ENCODE results near the gene ENTR1. TPM values are rescaled to one million over a fixed set of nuclear protein-coding genes. Genes with fewer than 3 reads are reported as not detected.

ENTR1 gene
- total RNA-seq, 3 donors from 2014 or later: 23.7 to 54.4 (median 36.0) TPM

DNA sequence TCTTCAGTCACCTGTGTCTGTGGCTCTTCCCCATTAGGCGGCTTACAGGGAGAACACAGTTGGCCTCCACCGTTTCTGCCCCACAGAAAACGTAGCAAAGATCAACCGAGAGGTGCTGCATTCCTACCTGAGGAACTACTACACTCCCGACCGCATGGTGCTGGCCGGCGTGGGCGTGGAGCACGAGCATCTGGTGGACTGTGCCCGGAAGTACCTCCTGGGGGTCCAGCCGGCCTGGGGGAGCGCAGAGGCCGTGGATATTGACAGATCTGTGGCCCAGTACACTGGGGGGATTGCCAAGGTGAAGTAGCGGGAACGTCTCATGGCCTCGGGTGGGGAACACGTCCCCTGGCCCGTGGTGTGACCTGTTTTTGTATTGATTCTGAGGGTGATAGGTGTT lies 6.5 kb upstream of the ENTR1 start:
- H3K4me3 ChIP-seq: no peak overlapping the region
- DNase-seq (ENCODE audit: low spot score in 2 of 2): no peak
- TF ChIP-seq POLR2AphosphoS5 (IDR thresholded peaks at IDR 0.05) (no peak), POLR2A (IDR thresholded peaks at IDR 0.05) (no peak)
- TF ChIP-seq, protein P1, sequence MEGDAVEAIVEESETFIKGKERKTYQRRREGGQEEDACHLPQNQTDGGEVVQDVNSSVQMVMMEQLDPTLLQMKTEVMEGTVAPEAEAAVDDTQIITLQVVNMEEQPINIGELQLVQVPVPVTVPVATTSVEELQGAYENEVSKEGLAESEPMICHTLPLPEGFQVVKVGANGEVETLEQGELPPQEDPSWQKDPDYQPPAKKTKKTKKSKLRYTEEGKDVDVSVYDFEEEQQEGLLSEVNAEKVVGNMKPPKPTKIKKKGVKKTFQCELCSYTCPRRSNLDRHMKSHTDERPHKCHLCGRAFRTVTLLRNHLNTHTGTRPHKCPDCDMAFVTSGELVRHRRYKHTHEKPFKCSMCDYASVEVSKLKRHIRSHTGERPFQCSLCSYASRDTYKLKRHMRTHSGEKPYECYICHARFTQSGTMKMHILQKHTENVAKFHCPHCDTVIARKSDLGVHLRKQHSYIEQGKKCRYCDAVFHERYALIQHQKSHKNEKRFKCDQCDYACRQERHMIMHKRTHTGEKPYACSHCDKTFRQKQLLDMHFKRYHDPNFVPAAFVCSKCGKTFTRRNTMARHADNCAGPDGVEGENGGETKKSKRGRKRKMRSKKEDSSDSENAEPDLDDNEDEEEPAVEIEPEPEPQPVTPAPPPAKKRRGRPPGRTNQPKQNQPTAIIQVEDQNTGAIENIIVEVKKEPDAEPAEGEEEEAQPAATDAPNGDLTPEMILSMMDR (IDR thresholded peaks at IDR 0.05): no peak
- H3K36me3 ChIP-seq: peaks cover 21% of the 10 kb centered on the region
- no peaks in the 10 kb centered on the region for H3K27me3 ChIP-seq
- intact Hi-C loops (cut with DNase I; ENCODE audit: low total_unique reads): no loop called here
- no peak overlapping the region for H3K27ac ChIP-seq
- no peaks in the 10 kb centered on the region for H3K9me3 ChIP-seq
- peaks cover 0 to 2% of the 10 kb centered on the region in 2 donors for H3K4me1 ChIP-seq

DNA sequence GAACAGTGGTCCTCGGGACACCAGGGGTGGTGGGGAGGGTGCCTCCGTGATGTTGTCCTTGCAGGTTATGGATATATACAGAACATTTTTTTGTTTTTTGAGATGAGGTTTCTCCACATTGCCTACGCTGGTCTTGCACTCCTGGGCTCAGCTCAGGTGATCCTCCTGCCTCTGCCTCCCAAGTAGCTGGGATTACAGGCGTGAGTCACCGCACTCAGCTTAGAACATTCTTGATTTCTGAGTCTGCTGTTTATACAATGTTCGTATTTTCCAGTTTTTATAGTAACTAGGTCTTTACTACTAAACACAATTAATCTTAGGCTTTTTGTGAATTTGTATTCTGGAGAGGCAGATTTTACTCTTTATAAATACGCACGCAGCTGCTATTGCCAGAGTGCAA lies 6.0 kb upstream of the ENTR1 start:
- no peaks in the 10 kb centered on the region for H3K9me3 ChIP-seq
- no peak for DNase-seq (ENCODE audit: low spot score in 2 of 2)
- peaks cover 0 to 7% of the 10 kb centered on the region in 2 donors for H3K4me1 ChIP-seq
- TF ChIP-seq, protein P1 (IDR thresholded peaks at IDR 0.05): no peak
- no peak for TF ChIP-seq POLR2A (IDR thresholded peaks at IDR 0.05)
- intact Hi-C loops (cut with DNase I; ENCODE audit: low total_unique reads): no loop called here
- peaks cover 21% of the 10 kb centered on the region for H3K36me3 ChIP-seq
- H3K4me3 ChIP-seq: no peak overlapping the region
- no peak overlapping the region for H3K27ac ChIP-seq
- H3K27me3 ChIP-seq: no peaks in the 10 kb centered on the region

DNA sequence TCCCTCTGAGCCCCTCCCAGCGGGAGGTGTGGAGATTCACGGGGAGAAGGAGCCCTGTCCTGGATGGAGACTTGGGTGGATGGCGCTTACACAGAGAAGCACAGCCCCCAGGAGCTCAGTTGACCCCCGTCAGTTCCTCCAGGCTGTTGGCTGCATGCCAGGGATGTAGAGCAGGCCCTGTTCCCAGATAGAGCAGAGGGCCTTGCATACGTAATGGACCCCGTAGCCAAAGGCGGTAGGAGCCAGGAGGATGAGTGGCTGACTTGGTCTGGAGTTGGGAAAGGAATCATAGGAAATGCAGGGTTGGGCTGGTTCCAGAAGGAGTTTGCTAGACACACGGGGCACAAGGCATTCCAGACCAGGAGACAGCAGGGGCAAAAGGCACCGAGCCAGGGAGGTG lies 2.5 kb upstream of the ENTR1 start:
- Histone ChIP-seq H3K9me3 (no peaks in the 10 kb centered on the region), H3K4me1 (peaks cover 0 to 23% of the 10 kb centered on the region in 2 donors), H3K4me3 (no peak overlapping the region), H3K27ac (no peak overlapping the region), H3K27me3 (no peaks in the 10 kb centered on the region), H3K36me3 (peaks cover 4% of the 10 kb centered on the region)
- TF ChIP-seq POLR2A (IDR thresholded peaks at IDR 0.05): no peak
- TF ChIP-seq, protein P1 (IDR thresholded peaks at IDR 0.05): no peak
- TF ChIP-seq POLR2AphosphoS5 (IDR thresholded peaks at IDR 0.05): no peak
- intact Hi-C loops (cut with DNase I; ENCODE audit: low total_unique reads): no loop called here
- no peak for DNase-seq (ENCODE audit: low spot score in 2 of 2)

DNA sequence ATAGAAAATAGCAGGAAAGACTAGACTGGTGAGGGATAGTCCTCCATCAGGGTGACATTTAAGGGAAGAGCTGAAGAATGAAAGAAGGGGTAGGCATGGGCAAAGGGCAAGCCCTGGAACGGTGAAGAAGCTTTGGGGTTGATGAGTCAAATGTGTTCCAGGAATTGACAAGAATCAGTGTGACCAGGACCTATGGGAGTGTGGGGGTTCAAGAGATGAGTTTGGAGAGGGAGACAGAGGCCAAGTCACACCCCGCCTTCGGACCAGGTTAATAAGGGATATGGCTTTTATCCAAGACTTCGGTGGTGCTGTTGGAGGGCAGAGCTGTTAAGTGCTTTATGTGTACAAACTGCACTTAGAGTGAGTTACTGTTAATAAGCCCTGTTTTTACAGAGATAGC lies 964 bp upstream of the ENTR1 start:
- no peak overlapping the region for H3K27ac ChIP-seq
- intact Hi-C loops (cut with DNase I; ENCODE audit: low total_unique reads): no loop called here
- DNase-seq (ENCODE audit: low spot score in 2 of 2): no peak
- H3K4me1 ChIP-seq: peaks cover 0 to 23% of the 10 kb centered on the region in 2 donors
- H3K36me3 ChIP-seq: no peaks in the 10 kb centered on the region
- H3K27me3 ChIP-seq: no peaks in the 10 kb centered on the region
- TF ChIP-seq POLR2A (IDR thresholded peaks at IDR 0.05) (no peak), POLR2AphosphoS5 (IDR thresholded peaks at IDR 0.05) (no peak)
- TF ChIP-seq, protein P1 (IDR thresholded peaks at IDR 0.05): no peak
- no peaks in the 10 kb centered on the region for H3K9me3 ChIP-seq
- peak overlapping the region; percentile 92 to 100 (median 94) for H3K4me3 ChIP-seq

DNA sequence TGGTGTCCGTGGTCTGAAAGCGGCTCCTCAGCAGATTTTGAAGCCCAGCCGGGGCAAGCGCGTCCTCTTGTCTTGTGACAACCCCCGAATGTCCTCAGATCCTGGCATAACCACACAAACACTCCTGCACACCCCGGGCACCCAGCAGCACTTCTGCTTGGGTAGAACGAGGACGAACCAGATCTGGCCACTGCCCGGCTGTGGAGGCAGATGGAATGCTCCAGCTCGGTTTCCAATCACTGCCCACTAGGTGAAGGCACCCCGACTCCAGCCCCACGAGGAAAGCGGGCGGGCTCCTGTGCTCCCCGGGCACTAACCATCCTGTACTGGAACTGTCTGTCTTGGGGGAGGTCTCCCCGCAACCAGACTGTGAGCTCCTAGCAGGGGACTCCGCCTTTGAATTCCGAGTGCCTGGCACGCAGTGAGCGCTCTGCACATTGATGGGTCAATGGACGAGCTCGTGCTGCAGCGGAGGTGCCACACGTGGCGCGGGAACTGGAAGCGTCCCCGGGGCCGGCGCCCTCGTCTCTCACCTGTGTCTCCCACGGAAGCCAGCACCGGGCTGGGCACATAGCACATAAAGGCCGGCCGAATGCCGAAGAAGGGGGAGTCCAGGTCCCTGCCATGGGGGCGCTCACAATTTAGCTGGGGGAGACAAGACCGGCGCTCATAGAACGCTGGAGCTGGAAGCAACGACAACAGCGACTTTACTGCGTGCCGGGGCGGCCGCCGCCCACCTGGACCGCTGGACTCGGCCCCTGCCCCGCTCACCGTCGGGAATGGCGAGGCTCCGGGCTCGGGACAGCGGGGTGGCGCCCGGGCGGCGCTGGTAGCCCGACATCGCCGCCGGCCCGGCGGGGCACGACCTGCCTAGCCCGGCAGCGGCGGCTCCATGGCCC lies 608 bp downstream of the ENTR1 start:
- intact Hi-C loops (cut with DNase I; ENCODE audit: low total_unique reads): no loop called here
- Histone ChIP-seq H3K4me1 (peaks cover 0 to 23% of the 10 kb centered on the region in 2 donors), H3K4me3 (peak overlapping the region; percentile 92 to 100 (median 94)), H3K36me3 (no peaks in the 10 kb centered on the region), H3K27ac (peak overlapping the region in 1 of 2 donors; percentile 90), H3K9me3 (no peaks in the 10 kb centered on the region), H3K27me3 (no peaks in the 10 kb centered on the region)
- TF ChIP-seq POLR2AphosphoS5 (IDR thresholded peaks at IDR 0.05) (no peak), POLR2A (IDR thresholded peaks at IDR 0.05) (no peak)
- TF ChIP-seq, protein P1 (IDR thresholded peaks at IDR 0.05): no peak
- peak in 1 of 2 donors; percentile 32 for DNase-seq (ENCODE audit: low spot score in 2 of 2)
